HL-60 (cell line): ENCODE measurements around the gene ZNF813.

Source experiments
- DNase-seq, 2 experiments: peaks; one replicate each; pipeline ENCODE4 v3.0.0-alpha.2; 2010 to 2020; ENCODE audit warnings: low read depth in 1 of 2, low spot score in 1 of 2
- H3K27ac ChIP-seq: fragments of 250-450 bp; sonication (Bioruptor Pico); replicated peaks from 2 replicates; pipeline ENCODE4 v1.5.1; 2020; ENCODE audit warnings: mild to moderate bottlenecking, moderate library complexity
- H3K27me3 ChIP-seq: fragments of 250-450 bp; sonication (Bioruptor Pico); 2 replicates; pipeline ENCODE4 v1.5.1; 2021; ENCODE audit warnings: mild to moderate bottlenecking, moderate library complexity; ENCODE audit not compliant: insufficient read depth, poor library complexity, severe bottlenecking
- H3K4me3 ChIP-seq: replicated peaks from 2 replicates; pipeline ENCODE4 v1.5.1; 2011; ENCODE audit warnings: mild to moderate bottlenecking, control low read depth, low read length; ENCODE audit not compliant: insufficient read depth
- CTCF ChIP-seq: IDR thresholded peaks from one replicate; pipeline ENCODE4 v1.5.1; 2011; ENCODE audit warnings: low read length, control low read depth, inconsistent platforms; ENCODE audit not compliant: insufficient read depth
- GABPA ChIP-seq: IDR thresholded peaks from 2 replicates; pipeline ENCODE4 v1.6.1; 2012; ENCODE audit warnings: low read depth
- POLR2AphosphoS5 ChIP-seq: IDR thresholded peaks from 2 replicates; pipeline ENCODE4 v1.6.1; 2012; ENCODE audit warnings: low read depth
- REST ChIP-seq: IDR thresholded peaks from 2 replicates; pipeline ENCODE4 v1.6.1; 2012; ENCODE audit warnings: low read depth; ENCODE audit not compliant: insufficient replicate concordance
- SPI1 ChIP-seq: IDR thresholded peaks from 2 replicates; pipeline ENCODE4 v1.6.1; 2012; ENCODE audit warnings: low read depth, mild to moderate bottlenecking, borderline replicate concordance

Gene ZNF813

DNA sequence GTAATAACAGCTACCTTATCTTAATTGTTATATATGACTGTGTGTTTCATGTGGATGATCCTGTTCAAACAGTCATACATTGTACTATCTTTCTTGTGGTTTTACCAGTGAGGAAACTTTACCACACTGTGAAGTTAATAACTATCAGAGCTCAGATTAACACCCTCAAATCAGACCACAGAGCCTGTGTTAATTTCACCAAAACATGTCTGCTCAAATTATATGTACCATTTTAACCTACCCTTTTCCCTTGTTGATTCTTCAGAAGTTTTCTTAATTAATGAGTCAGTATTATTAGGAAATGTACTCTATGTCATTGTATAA is 68.7 kb downstream of the ZNF813 start:
- no peak for TF ChIP-seq POLR2AphosphoS5
- TF ChIP-seq SPI1 = no peak
- TF ChIP-seq GABPA = no peak
- no peak for TF ChIP-seq REST
- TF ChIP-seq CTCF = no peak
- Histone ChIP-seq H3K27me3 (no peaks in the 10 kb centered on the region), H3K27ac (no peak overlapping the region), H3K4me3 (no peak overlapping the region)
- DNase-seq = no peak

GRCh38 chr19:53537121-53537520 is 69.6 kb downstream of the ZNF813 start:
- TF ChIP-seq GABPA = no peak
- no peak for TF ChIP-seq SPI1
- no peak for TF ChIP-seq CTCF
- TF ChIP-seq REST = no peak
- TF ChIP-seq POLR2AphosphoS5 = no peak
- Histone ChIP-seq H3K27me3 (no peaks in the 10 kb centered on the region), H3K27ac (peak overlapping the region; percentile 83), H3K4me3 (no peak overlapping the region; the same call in 1 of the 2 replicates)
- no peak for DNase-seq

GRCh38 chr19:53537521-53538377 is 70.2 kb downstream of the ZNF813 start, which contains the start of gene ZNF331:
Gene ZNF331, plus strand, starts transcription at chr19:53538145. Its CDS starts 31,232 bp downstream, at chr19:53569377.
- Histone ChIP-seq H3K27ac (peak within 1 kb of the TSS; percentile 83), H3K27me3 (no peaks in the 10 kb centered on the region), H3K4me3 (peak within 1 kb of the TSS; percentile 56)
- no peak for TF ChIP-seq CTCF
- no peak for TF ChIP-seq GABPA
- TF ChIP-seq SPI1 = no peak
- TF ChIP-seq REST = peak; percentile 8
- TF ChIP-seq POLR2AphosphoS5 = peak; percentile 61; the same call in 1 of the 2 replicates
- DNase-seq = peak; percentile 74 to 75
